GM23248 (cell line): ENCODE data around the gene CDX4.

ENCODE experiments used
- EZH2 ChIP-seq: fragments of 200-600 bp; sonication (generic); IDR thresholded peaks from 2 replicates; pipeline ENCODE4 v1.6.1; 2018; ENCODE audit warnings: antibody characterized with exemption, mild to moderate bottlenecking; ENCODE audit not compliant: insufficient read depth, poor library complexity, severe bottlenecking
- EZH2phosphoT487 ChIP-seq: fragments of 200-600 bp; sonication (generic); IDR thresholded peaks from 2 replicates; pipeline ENCODE4 v1.6.1; 2018; ENCODE audit warnings: antibody characterized with exemption, moderate library complexity, mild to moderate bottlenecking, low read depth; ENCODE audit not compliant: insufficient read depth

DNA sequence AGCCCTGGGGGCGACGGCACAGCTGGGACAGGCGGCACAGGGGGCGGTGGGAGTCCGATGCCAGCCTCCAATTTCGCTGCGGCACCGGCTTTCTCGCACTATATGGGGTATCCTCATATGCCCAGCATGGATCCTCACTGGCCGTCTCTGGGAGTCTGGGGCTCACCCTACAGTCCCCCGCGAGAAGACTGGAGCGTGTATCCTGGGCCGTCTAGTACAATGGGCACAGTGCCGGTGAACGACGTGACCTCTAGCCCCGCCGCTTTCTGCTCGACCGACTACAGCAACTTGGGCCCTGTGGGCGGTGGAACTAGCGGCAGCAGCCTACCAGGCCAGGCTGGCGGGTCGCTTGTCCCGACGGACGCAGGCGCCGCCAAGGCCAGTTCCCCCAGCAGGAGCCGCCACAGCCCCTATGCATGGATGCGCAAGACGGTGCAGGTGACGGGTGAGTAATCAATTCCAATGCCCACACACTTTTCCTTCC, 500 bp downstream of the CDX4 start:
- TF ChIP-seq EZH2 (no peak), EZH2phosphoT487 (no peak)
